Osteoblast (primary cell): ENCODE measurements around the gene TSPAN5. TPM values are rescaled to one million over a fixed set of nuclear protein-coding genes. Genes with fewer than 3 reads are reported as not detected.

Experiments
- DNase-seq: peaks from one replicate; pipeline ENCODE4 v3.0.0; 2011; ENCODE audit warnings: low spot score, mixed read lengths; ENCODE audit not compliant: insufficient read length; ENCODE audit errors: missing footprints
- H2AFZ ChIP-seq: 2 replicates; pipeline ENCODE4 v1.6.0; 2011; ENCODE audit warnings: mild to moderate bottlenecking, low read length
- H3K27ac ChIP-seq: 2 replicates; pipeline ENCODE4 v1.5.1; 2011; ENCODE audit warnings: mild to moderate bottlenecking, low read depth, low read length, moderate library complexity
- H3K27me3 ChIP-seq: 2 replicates; pipeline ENCODE4 v1.6.0; 2012; ENCODE audit warnings: mild to moderate bottlenecking, control low read depth, inconsistent platforms, low read length, moderate library complexity; ENCODE audit not compliant: insufficient read depth
- H3K36me3 ChIP-seq: 2 replicates; pipeline ENCODE4 v1.5.1; 2011; ENCODE audit warnings: mild to moderate bottlenecking, low read length, control low read depth, moderate library complexity; ENCODE audit not compliant: insufficient read depth
- H3K4me1 ChIP-seq: 2 replicates; pipeline ENCODE4 v1.5.1; 2011; ENCODE audit warnings: mild to moderate bottlenecking, low read length, control low read depth, moderate library complexity; ENCODE audit not compliant: insufficient read depth
- H3K4me2 ChIP-seq: 2 replicates; pipeline ENCODE4 v1.6.0; 2011; ENCODE audit warnings: mild to moderate bottlenecking, low read length; ENCODE audit not compliant: insufficient read depth
- H3K4me3 ChIP-seq: fragments of 200-600 bp; sonication (generic); 3 replicates; pipeline ENCODE4 v1.5.1; 2012; ENCODE audit warnings: mild to moderate bottlenecking, low read length, inconsistent platforms; ENCODE audit not compliant: insufficient read depth
- H3K79me2 ChIP-seq: 2 replicates; pipeline ENCODE4 v1.6.0; 2012; ENCODE audit warnings: mild to moderate bottlenecking, low read length, control low read depth, inconsistent platforms; ENCODE audit not compliant: insufficient read depth
- H3K9me3 ChIP-seq: 2 replicates; pipeline ENCODE4 v1.5.1; 2011; ENCODE audit warnings: low read depth, low read length, control low read depth
- H4K20me1 ChIP-seq: 2 replicates; pipeline ENCODE4 v1.6.0; 2012; ENCODE audit warnings: mild to moderate bottlenecking, low read length, control low read depth; ENCODE audit not compliant: insufficient read depth
- total RNA-seq: library from RNA; depleted of rRNA; stranded (reverse); fragments of >200 nt; gene quantifications from 2 replicates; pipeline ENCODE4 v1.2.3, GENCODE V29; 2012
- TF ChIP-seq, protein P1 (sequence below): IDR thresholded peaks from 2 replicates; pipeline ENCODE4 v1.5.1; 2011; ENCODE audit warnings: mild to moderate bottlenecking, low read depth, low read length, moderate library complexity; ENCODE audit errors: extremely low read depth

Gene TSPAN5
- total RNA-seq, 1 donor: 36.9 TPM

GRCh38 chr4:98544141-98544817, 114.1 kb downstream of the TSPAN5 start:
- Histone ChIP-seq H3K4me3 (no peak overlapping the region), H3K79me2 (peaks cover 80% of the 10 kb centered on the region), H3K27me3 (no peaks in the 10 kb centered on the region), H4K20me1 (no peaks in the 10 kb centered on the region), H3K9me3 (no peaks in the 10 kb centered on the region), H2AFZ (no peak overlapping the region), H3K4me1 (peaks cover 6% of the 10 kb centered on the region), H3K27ac (no peak overlapping the region), H3K4me2 (no peak overlapping the region), H3K36me3 (no peaks in the 10 kb centered on the region)
- DNase-seq: no peak
- TF ChIP-seq, protein P1, sequence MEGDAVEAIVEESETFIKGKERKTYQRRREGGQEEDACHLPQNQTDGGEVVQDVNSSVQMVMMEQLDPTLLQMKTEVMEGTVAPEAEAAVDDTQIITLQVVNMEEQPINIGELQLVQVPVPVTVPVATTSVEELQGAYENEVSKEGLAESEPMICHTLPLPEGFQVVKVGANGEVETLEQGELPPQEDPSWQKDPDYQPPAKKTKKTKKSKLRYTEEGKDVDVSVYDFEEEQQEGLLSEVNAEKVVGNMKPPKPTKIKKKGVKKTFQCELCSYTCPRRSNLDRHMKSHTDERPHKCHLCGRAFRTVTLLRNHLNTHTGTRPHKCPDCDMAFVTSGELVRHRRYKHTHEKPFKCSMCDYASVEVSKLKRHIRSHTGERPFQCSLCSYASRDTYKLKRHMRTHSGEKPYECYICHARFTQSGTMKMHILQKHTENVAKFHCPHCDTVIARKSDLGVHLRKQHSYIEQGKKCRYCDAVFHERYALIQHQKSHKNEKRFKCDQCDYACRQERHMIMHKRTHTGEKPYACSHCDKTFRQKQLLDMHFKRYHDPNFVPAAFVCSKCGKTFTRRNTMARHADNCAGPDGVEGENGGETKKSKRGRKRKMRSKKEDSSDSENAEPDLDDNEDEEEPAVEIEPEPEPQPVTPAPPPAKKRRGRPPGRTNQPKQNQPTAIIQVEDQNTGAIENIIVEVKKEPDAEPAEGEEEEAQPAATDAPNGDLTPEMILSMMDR: no peak

DNA sequence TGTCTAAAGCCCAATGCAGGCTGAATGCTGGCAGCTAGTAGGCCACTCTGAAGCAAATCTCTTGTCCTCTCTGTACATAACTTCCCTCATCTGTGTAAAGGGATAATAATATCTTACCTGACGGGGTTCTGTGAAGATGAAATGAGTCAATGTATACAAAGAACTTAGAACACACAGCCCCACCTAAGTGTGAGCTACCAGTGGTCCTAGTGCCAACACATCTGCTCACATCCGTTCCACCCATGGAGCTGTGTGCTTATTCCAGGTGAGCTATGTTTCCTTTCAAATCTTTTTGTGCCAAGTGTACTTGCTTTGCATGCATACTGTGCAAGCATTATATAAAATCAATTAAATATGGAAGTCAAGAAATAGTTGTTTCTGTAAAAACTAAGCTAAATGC, 116.4 kb downstream of the TSPAN5 start:
- Histone ChIP-seq H2AFZ (no peak overlapping the region), H3K27ac (no peak overlapping the region), H4K20me1 (no peaks in the 10 kb centered on the region), H3K27me3 (no peaks in the 10 kb centered on the region), H3K4me1 (peaks cover 6% of the 10 kb centered on the region), H3K4me2 (no peak overlapping the region), H3K79me2 (peaks cover 81% of the 10 kb centered on the region), H3K4me3 (no peak overlapping the region), H3K36me3 (no peaks in the 10 kb centered on the region), H3K9me3 (no peaks in the 10 kb centered on the region)
- no peak for DNase-seq
- TF ChIP-seq, protein P1: no peak

DNA sequence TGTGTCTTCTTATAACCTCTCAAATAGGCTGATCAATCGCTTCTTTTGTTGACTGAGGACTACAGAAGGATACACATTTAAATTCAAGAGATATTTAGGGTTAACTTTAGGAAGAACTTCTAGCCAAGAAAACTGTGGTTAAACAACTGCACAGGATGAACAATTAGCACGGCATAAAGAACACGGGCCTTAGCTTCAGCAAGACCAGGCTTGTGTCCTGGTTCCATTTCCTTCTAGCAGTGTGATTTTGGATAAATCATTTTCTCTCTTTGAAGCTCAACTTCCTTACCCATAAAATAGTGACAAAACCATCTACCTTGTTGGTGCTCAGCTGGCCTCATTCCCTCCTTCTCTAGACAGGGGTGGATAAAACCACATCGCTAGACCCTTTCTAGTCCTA, 117.6 kb downstream of the TSPAN5 start:
- H3K27ac ChIP-seq: no peak overlapping the region
- H3K36me3 ChIP-seq: no peaks in the 10 kb centered on the region
- DNase-seq: no peak
- H4K20me1 ChIP-seq: no peaks in the 10 kb centered on the region
- no peaks in the 10 kb centered on the region for H3K4me1 ChIP-seq
- no peaks in the 10 kb centered on the region for H3K27me3 ChIP-seq
- TF ChIP-seq, protein P1: no peak
- H3K9me3 ChIP-seq: no peaks in the 10 kb centered on the region
- no peak overlapping the region for H3K4me2 ChIP-seq
- peaks cover 83% of the 10 kb centered on the region for H3K79me2 ChIP-seq
- no peak overlapping the region for H2AFZ ChIP-seq
- H3K4me3 ChIP-seq: no peak overlapping the region

- Histone ChIP-seq H3K9me3 (no peaks in the 10 kb centered on the region), H3K27me3 (no peaks in the 10 kb centered on the region), H4K20me1 (no peaks in the 10 kb centered on the region), H3K36me3 (no peaks in the 10 kb centered on the region), H3K4me1 (no peaks in the 10 kb centered on the region), H3K27ac (no peak overlapping the region), H3K79me2 (peaks cover 74% of the 10 kb centered on the region), H3K4me2 (no peak overlapping the region), H2AFZ (no peak overlapping the region), H3K4me3 (no peak overlapping the region)
- no peak for DNase-seq
- TF ChIP-seq, protein P1: no peak
Measured at GRCh38 chr4:98539741-98540140, 118.7 kb downstream of the TSPAN5 start.
